GM19397 (cell line): ENCODE data around the gene XYLT2.

Experiments used
- ATAC-seq: cut with Tn5 transposase; IDR thresholded peaks from one replicate; pipeline ENCODE4 v1.9.1; 2021; ENCODE audit warnings: mild to moderate bottlenecking, moderate library complexity; ENCODE audit not compliant: unreplicated experiment

Gene XYLT2

DNA sequence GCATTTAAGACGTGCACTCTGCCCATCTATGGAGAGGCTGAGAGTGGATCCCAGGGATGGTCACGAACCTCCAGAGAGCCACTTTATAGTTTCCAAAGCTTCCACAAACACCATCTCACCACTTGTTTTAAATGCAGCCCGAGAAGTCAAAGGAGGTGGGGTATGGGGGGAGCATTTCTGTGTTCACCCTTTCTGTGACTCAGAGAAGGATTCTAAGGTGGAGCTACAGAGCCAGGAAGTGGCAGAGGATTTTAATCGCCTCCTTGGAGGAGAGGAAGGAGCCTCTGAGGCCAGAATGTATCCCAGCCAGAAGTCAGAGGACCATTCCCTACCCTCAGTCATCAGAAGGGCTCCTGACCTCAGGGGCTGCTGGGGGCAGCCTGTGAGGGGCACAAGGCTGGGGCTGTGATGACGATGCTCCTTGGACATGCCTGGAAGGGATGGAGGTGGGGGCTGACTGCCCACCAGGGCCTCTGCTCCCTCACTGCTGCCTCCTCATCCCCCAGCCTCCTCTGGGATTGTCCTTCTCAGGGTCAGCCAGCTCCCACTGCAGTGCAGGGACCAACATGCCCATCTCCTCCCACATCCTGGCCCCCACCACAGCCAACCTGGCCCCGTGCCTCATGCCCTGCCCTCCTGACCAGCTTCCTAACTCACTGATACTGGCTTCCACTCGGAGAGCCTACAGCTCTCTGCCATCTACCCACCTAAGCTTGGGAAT, 2.8 kb downstream of the XYLT2 start:
- ATAC-seq, result no peak

GRCh38 chr17:50349243-50349600, 3.3 kb downstream of the XYLT2 start:
- no peak for ATAC-seq

GRCh38 chr17:50350733-50351132, 4.8 kb downstream of the XYLT2 start:
- no peak for ATAC-seq

- no peak for ATAC-seq
Observed at GRCh38 chr17:50352072-50352692, 6.3 kb downstream of the XYLT2 start.

DNA sequence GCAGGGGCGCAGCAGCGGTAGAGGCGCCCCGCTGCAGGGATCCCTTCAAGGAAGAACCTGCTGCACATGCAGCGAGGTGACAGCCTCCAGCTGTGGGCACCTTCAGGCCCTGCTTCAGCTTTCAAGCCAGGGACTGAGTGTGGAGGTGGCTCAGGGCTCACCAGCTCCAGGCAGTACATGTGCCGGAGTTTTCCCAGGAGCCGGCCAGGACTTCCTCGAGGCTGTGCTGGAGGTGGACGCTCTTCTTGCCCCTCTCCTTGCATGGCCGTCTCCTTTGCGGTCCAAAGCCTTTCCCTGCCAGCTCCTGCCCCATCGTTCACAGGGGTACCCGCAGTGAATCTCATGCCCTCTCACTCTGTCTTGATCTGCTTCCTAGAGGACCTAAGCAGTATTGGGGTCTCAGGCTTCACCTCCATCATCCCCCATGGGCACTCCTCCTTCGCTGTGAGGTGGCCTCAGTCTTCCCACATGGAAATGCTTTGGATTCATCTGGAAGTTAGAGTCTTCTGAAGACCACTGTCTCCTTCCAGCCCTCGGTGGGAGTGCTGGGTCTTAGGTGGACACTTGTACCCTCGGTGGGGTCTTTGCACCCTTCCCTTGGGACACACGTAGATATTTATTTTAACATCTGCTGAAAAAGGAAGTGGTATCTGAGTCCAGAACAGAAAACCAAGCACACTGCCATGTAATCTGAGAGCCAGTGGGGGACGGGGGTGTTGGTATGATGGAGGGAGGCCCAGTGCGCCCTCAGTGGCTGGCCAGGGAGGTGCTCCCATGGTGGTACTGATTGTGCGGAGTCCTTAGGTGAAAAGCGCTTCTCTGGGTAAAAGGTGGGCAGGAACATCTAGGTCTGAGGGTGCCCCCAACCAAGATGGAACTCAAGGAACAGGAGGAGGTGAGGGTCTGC, 7.0 kb downstream of the XYLT2 start:
- ATAC-seq, result no peak

DNA sequence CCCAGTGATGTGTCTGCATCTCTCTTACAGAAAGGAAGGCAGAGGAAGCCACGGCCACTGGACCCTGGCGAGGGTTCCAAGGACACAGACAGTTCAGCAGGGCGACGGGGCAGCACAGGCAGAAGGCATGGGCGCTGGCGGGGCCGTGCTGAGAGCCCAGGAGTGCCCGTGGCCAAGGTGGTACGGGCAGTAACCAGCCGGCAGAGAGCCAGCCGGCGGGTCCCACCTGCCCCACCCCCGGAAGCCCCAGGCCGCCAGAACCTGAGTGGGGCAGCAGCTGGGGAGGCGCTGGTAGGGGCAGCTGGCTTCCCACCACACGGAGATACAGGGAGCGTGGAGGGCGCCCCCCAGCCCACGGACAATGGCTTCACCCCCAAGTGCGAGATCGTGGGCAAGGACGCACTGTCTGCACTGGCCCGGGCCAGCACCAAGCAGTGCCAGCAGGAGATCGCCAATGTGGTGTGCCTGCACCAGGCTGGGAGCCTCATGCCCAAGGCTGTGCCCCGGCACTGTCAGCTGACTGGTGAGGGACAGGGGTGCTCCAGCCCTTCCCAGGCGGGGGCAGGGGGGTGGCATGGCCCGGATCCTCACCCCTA, 7.8 kb downstream of the XYLT2 start:
- ATAC-seq, result no peak

- ATAC-seq, result no peak
Observed at GRCh38 chr17:50354198-50354597, 8.3 kb downstream of the XYLT2 start.

GRCh38 chr17:50354776-50355175, 8.8 kb downstream of the XYLT2 start:
- no peak for ATAC-seq

DNA sequence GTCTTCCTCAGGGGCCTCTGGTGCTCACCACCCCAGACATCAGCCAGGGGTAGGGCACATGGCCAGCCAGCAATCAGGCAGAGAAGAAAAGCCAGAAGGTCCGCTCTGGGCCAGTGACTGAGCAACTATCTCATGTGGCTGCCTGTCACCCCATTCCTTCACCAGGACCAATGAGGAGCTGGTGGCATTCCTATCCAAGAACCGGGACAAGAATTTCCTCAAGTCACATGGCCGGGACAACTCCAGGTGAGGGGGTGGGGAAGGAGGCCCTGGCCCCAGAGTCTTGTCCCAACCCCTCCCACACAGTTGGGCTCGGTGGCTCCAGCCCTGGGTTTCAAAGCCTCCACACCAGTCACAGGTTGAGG, 9.4 kb downstream of the XYLT2 start:
- ATAC-seq, result no peak

DNA sequence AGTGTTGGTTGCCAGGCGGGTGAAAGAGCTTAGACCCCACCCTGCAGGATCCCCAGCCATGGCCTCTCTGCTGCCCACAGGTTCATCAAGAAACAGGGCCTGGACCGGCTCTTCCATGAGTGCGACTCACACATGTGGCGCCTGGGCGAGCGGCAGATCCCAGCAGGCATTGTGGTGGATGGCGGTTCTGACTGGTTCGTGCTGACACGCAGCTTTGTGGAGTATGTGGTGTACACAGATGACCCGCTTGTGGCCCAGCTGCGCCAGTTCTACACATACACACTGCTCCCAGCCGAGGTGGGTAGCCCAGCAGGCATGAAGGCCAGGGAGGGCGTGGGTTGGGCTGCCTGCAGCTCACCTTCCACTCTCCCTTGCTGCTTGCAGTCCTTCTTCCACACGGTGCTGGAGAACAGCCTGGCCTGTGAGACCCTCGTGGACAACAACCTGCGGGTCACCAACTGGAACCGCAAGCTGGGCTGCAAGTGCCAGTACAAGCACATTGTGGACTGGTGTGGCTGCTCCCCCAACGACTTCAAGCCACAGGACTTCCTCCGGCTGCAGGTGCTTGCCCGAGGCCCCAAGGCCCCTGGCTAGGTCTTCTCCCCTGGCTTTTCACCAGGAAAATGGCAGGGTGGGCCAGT, 9.9 kb downstream of the XYLT2 start:
- no peak for ATAC-seq

- ATAC-seq, result no peak
Observed at GRCh38 chr17:50356418-50356817, 10.5 kb downstream of the XYLT2 start.

DNA sequence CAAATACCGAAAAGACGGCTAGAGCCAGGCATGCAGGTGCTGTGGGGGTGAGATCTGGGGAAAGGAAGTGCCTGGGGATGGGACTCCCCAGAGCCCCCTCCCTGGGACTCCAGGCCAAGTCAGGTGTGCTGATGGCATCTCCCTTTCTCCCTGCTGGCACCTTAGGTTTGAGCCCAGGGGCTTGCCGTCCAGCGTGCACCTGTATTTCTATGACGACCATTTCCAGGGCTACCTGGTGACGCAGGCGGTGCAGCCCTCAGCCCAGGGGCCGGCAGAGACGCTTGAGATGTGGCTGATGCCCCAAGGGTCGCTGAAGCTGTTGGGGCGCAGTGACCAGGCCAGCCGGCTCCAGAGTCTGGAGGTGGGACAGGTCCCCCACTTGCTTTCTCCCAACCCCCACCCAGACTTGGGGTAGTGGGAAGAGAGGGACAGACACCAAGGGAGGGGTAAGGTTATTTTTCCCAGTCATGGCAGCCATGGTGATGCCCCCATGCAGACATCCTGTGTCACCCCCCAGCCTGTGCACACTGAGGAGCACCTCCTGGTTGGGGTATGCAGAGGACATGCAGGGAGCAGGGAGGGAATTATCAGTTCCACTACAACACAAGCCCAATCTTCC, 11.1 kb downstream of the XYLT2 start:
- ATAC-seq, result no peak

GRCh38 chr17:50358177-50358576, 12.3 kb downstream of the XYLT2 start:
- ATAC-seq, result no peak

GRCh38 chr17:50359005-50359699, 13.2 kb downstream of the XYLT2 start:
- ATAC-seq, result no peak

DNA sequence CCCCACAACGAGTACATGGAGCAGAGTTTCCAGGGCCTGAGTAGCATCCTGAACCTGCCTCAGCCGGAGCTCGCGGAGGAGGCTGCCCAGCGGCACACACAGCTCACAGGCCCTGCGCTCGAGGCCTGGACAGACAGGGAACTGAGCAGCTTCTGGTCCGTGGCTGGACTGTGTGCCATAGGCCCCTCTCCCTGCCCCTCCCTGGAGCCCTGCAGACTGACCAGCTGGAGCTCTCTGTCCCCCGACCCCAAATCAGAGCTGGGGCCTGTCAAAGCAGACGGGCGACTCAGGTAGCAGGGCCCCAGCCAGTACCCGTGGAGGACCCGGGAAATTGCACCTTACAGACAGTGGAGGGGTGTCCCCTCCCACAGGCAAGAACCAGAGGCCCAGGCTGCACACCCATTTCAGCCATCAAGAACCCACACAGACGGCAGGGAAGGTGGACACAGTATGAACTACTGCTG, 14.1 kb downstream of the XYLT2 start:
- ATAC-seq, result no peak

GRCh38 chr17:50360486-50361115, 14.7 kb downstream of the XYLT2 start:
- no peak for ATAC-seq

GRCh38 chr17:50361561-50362480, 15.9 kb downstream of the XYLT2 start:
- ATAC-seq, result no peak

DNA sequence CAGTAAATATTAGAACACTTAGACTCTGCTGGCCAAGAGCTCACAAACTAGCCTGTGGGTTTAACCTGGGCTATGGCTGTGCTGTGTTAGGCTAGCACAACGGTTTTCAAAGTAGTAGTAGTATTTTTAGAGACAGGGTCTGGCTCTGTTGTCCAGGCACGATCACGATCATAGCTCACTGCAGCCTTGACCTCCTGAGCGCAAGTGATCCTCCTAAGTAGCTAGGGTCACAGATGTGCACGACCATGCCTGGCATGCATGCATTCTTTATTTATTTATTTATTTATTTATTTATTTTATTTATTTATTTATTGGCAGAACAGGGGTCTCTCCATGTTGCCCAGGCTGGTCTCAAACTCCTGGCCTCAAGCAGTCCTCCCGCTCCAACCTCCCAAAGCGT, 16.7 kb downstream of the XYLT2 start:
- no peak for ATAC-seq
